H9 (cell line): ENCODE data around the gene SSR2. TPM values are rescaled to one million over a fixed set of nuclear protein-coding genes. Genes with fewer than 3 reads are reported as not detected.

ENCODE experiments used
- DNase-seq: peaks from one replicate; pipeline ENCODE4 v3.0.0-alpha.2; 2017
- H2AFZ ChIP-seq: one replicate; pipeline ENCODE4 v1.6.1; 2013; ENCODE audit warnings: mild to moderate bottlenecking, low read length, control low read depth, moderate library complexity
- H2AK5ac ChIP-seq: 2 replicates; pipeline ENCODE4 v1.6.1; 2013; ENCODE audit warnings: low read length, control low read depth, mixed read lengths; ENCODE audit not compliant: insufficient read length
- H2BK120ac ChIP-seq: one replicate; pipeline ENCODE4 v1.6.1; 2013; ENCODE audit warnings: low read depth, mild to moderate bottlenecking, low read length, control low read depth, inconsistent platforms; ENCODE audit not compliant: poor library complexity, severe bottlenecking
- H2BK12ac ChIP-seq: 2 replicates; pipeline ENCODE4 v1.6.1; 2013; ENCODE audit warnings: low read length, control low read depth, mixed read lengths, low read depth; ENCODE audit not compliant: insufficient read length
- H2BK15ac ChIP-seq: 2 replicates; pipeline ENCODE4 v1.6.1; 2013; ENCODE audit warnings: low read depth, low read length, control low read depth
- H2BK20ac ChIP-seq: one replicate; pipeline ENCODE4 v1.6.1; 2013; ENCODE audit warnings: low read depth, mild to moderate bottlenecking, low read length, control low read depth, inconsistent platforms; ENCODE audit not compliant: poor library complexity, severe bottlenecking
- H2BK5ac ChIP-seq: 2 replicates; pipeline ENCODE4 v1.6.1; 2013; ENCODE audit warnings: low read length, control low read depth, mixed read lengths; ENCODE audit not compliant: insufficient read length
- H3K14ac ChIP-seq: 2 replicates; pipeline ENCODE4 v1.6.1; 2013; ENCODE audit warnings: low read length, control low read depth; ENCODE audit not compliant: insufficient read depth
- H3K18ac ChIP-seq: 2 replicates; pipeline ENCODE4 v1.6.1; 2013; ENCODE audit warnings: low read depth, mild to moderate bottlenecking, mixed read lengths, low read length, control low read depth; ENCODE audit not compliant: insufficient read length
- H3K23ac ChIP-seq: 2 replicates; pipeline ENCODE4 v1.6.1; 2013; ENCODE audit warnings: low read length, control low read depth, mixed read lengths, low read depth; ENCODE audit not compliant: insufficient read length
- H3K23me2 ChIP-seq: 2 replicates; pipeline ENCODE4 v1.6.1; 2013; ENCODE audit warnings: low read depth, mild to moderate bottlenecking, mixed read lengths, low read length, control low read depth; ENCODE audit not compliant: insufficient read length, poor library complexity, severe bottlenecking
- H3K27ac ChIP-seq: 2 replicates; pipeline ENCODE4 v1.5.1; 2013; ENCODE audit warnings: low read length, control low read depth, mixed read lengths, low read depth; ENCODE audit not compliant: insufficient read length
- H3K27me3 ChIP-seq: 2 replicates; pipeline ENCODE4 v1.6.1; 2013; ENCODE audit warnings: low read length, control low read depth, inconsistent platforms; ENCODE audit not compliant: insufficient read depth
- H3K4ac ChIP-seq: 2 replicates; pipeline ENCODE4 v1.6.1; 2013; ENCODE audit warnings: low read depth, mild to moderate bottlenecking, control low read depth, inconsistent platforms, low read length, moderate library complexity
- H3K4me1 ChIP-seq: 2 replicates; pipeline ENCODE4 v1.6.1; 2013; ENCODE audit warnings: low read length, control low read depth, inconsistent platforms; ENCODE audit not compliant: insufficient read depth
- H3K4me2 ChIP-seq: 2 replicates; pipeline ENCODE4 v1.6.1; 2013; ENCODE audit warnings: low read length, control low read depth, mixed read lengths; ENCODE audit not compliant: insufficient read length, insufficient read depth
- H3K56ac ChIP-seq: 2 replicates; pipeline ENCODE4 v1.6.1; 2013; ENCODE audit warnings: low read depth, mild to moderate bottlenecking, mixed read lengths, low read length, control low read depth; ENCODE audit not compliant: insufficient read length
- H3K79me1 ChIP-seq: 2 replicates; pipeline ENCODE4 v1.6.1; 2013; ENCODE audit warnings: low read depth, mild to moderate bottlenecking, moderate library complexity, low read length, control low read depth, inconsistent platforms; ENCODE audit not compliant: insufficient read depth, poor library complexity, severe bottlenecking
- H3K79me2 ChIP-seq: 2 replicates; pipeline ENCODE4 v1.6.1; 2013; ENCODE audit warnings: low read length, control low read depth, inconsistent platforms; ENCODE audit not compliant: insufficient read depth
- H3K9ac ChIP-seq: 2 replicates; pipeline ENCODE4 v1.6.1; 2013; ENCODE audit warnings: low read length, control low read depth, mixed read lengths; ENCODE audit not compliant: insufficient read length; ENCODE audit errors: extremely low read depth
- H3K9me3 ChIP-seq: one replicate; pipeline ENCODE4 v1.6.1; 2013; ENCODE audit warnings: low read depth, low read length, inconsistent platforms; ENCODE audit not compliant: control insufficient read depth
- H3T11ph ChIP-seq: one replicate; pipeline ENCODE4 v1.6.1; 2013; ENCODE audit warnings: mild to moderate bottlenecking, low read length, control low read depth, inconsistent platforms
- H4K20me1 ChIP-seq: one replicate; pipeline ENCODE4 v1.6.1; 2013; ENCODE audit not compliant: control insufficient read depth, insufficient read length, insufficient read depth
- H4K5ac ChIP-seq: 2 replicates; pipeline ENCODE4 v1.6.1; 2013; ENCODE audit warnings: low read depth, mild to moderate bottlenecking, mixed read lengths, low read length, control low read depth; ENCODE audit not compliant: insufficient read length
- H4K8ac ChIP-seq: replicated peaks from 2 replicates; pipeline ENCODE4 v1.6.1; 2013; ENCODE audit warnings: low read length, control low read depth, mixed read lengths, low read depth; ENCODE audit not compliant: insufficient read length
- H4K91ac ChIP-seq: 2 replicates; pipeline ENCODE4 v1.6.1; 2013; ENCODE audit warnings: low read depth, mild to moderate bottlenecking, moderate library complexity, mixed read lengths, low read length, control low read depth; ENCODE audit not compliant: insufficient read length
- H3K27ac Mint-ChIP-seq, 3 experiments: 2 replicates in 2 of 3; 3 replicates in 1 of 3; pipeline ENCODE4 v1.8.0; 2020 to 2021; ENCODE audit warnings: mixed read lengths in 3 of 3, mild to moderate bottlenecking in 1 of 3, moderate library complexity in 1 of 3
- H3K27me3 Mint-ChIP-seq: 2 replicates; pipeline ENCODE4 v1.8.0; 2021; ENCODE audit warnings: low read depth, mild to moderate bottlenecking, moderate library complexity, mixed read lengths
- H3K36me3 Mint-ChIP-seq, 3 experiments: 2 replicates in 2 of 3; 3 replicates in 1 of 3; pipeline ENCODE4 v1.8.0; 2020 to 2021; ENCODE audit warnings: low read depth in 3 of 3, mixed read lengths in 3 of 3; ENCODE audit not compliant: insufficient read depth in 1 of 3
- H3K4me1 Mint-ChIP-seq, 2 experiments: 2 replicates each; pipeline ENCODE4 v1.8.0; 2020; ENCODE audit warnings: mixed read lengths in 2 of 2
- H3K4me3 Mint-ChIP-seq, 2 experiments: 2 replicates in 1 of 2; 3 replicates in 1 of 2; pipeline ENCODE4 v1.8.0; 2020 to 2021; ENCODE audit warnings: mild to moderate bottlenecking in 2 of 2, mixed read lengths in 2 of 2, moderate library complexity in 1 of 2
- H3K9me3 Mint-ChIP-seq, 2 experiments: 2 replicates in 1 of 2; 3 replicates in 1 of 2; pipeline ENCODE4 v1.8.0; 2020; ENCODE audit warnings: mild to moderate bottlenecking in 2 of 2, mixed read lengths in 2 of 2, moderate library complexity in 1 of 2
- WGBS: extraction: QIAGEN DNeasy Blood & Tissue Kit; methylation state at CpG from one replicate; pipeline ENCODE4 v1.1.7; 2013; ENCODE audit warnings: missing lambda C conversion rate, low lambda C conversion rate, mixed read lengths; ENCODE audit not compliant: insufficient read length; ENCODE audit errors: extremely low coverage; 5-methylcytosine and 5-hydroxymethylcytosine counted together
- total RNA-seq: library from RNA; stranded (reverse); gene quantifications from 2 replicates; pipeline ENCODE4 v1.2.1, GENCODE V29; 2021
- TF ChIP-seq, protein P1 (sequence below): fragments of 200-600 bp; sonication (generic); conservative IDR thresholded peaks from 3 replicates; pipeline ENCODE4 v1.8.0; 2021; ENCODE audit warnings: antibody characterized with exemption, mild to moderate bottlenecking

SSR2 gene
- total RNA-seq, 1 experiment from 2014 or later: 170 TPM

- no peak overlapping the region for H3K27ac ChIP-seq
- no peaks in the 10 kb centered on the region for H3K36me3 Mint-ChIP-seq
- H3K9me3 ChIP-seq: no peaks in the 10 kb centered on the region
- no peak overlapping the region for H2BK12ac ChIP-seq
- H4K8ac ChIP-seq: no peak overlapping the region
- H4K20me1 ChIP-seq: no peaks in the 10 kb centered on the region
- H2AK5ac ChIP-seq: no peak overlapping the region
- no peak overlapping the region for H4K91ac ChIP-seq
- no peaks in the 10 kb centered on the region for H3K23me2 ChIP-seq
- no peak overlapping the region for H3K56ac ChIP-seq
- no peak overlapping the region for H3K14ac ChIP-seq
- no peaks in the 10 kb centered on the region for H3K79me2 ChIP-seq
- WGBS: no CpG with 5 or more reads among the region's 6 CpGs
- peaks cover 23 to 29% of the 10 kb centered on the region in 2 experiments for H3K4me1 Mint-ChIP-seq
- no peak for DNase-seq
- no peak overlapping the region for H4K5ac ChIP-seq
- H3K4me1 ChIP-seq: no peaks in the 10 kb centered on the region
- no peaks in the 10 kb centered on the region for H3K27me3 ChIP-seq
- H2BK20ac ChIP-seq: no peak overlapping the region
- no peak overlapping the region for H3T11ph ChIP-seq
- no peak overlapping the region for H2AFZ ChIP-seq
- H3K9me3 Mint-ChIP-seq: no peaks in the 10 kb centered on the region
- H2BK120ac ChIP-seq: no peak overlapping the region
- H2BK15ac ChIP-seq: no peak overlapping the region
- H3K18ac ChIP-seq: no peak overlapping the region
- no peak overlapping the region for H2BK5ac ChIP-seq
- no peak overlapping the region for H3K4me3 Mint-ChIP-seq
- H3K4ac ChIP-seq: no peak overlapping the region
- TF ChIP-seq, protein P1, sequence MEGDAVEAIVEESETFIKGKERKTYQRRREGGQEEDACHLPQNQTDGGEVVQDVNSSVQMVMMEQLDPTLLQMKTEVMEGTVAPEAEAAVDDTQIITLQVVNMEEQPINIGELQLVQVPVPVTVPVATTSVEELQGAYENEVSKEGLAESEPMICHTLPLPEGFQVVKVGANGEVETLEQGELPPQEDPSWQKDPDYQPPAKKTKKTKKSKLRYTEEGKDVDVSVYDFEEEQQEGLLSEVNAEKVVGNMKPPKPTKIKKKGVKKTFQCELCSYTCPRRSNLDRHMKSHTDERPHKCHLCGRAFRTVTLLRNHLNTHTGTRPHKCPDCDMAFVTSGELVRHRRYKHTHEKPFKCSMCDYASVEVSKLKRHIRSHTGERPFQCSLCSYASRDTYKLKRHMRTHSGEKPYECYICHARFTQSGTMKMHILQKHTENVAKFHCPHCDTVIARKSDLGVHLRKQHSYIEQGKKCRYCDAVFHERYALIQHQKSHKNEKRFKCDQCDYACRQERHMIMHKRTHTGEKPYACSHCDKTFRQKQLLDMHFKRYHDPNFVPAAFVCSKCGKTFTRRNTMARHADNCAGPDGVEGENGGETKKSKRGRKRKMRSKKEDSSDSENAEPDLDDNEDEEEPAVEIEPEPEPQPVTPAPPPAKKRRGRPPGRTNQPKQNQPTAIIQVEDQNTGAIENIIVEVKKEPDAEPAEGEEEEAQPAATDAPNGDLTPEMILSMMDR: no peak
- no peak overlapping the region for H3K27ac Mint-ChIP-seq
- no peak overlapping the region for H3K9ac ChIP-seq
- H3K27me3 Mint-ChIP-seq: peaks cover 4% of the 10 kb centered on the region
- H3K79me1 ChIP-seq: no peaks in the 10 kb centered on the region
- no peak overlapping the region for H3K4me2 ChIP-seq
- H3K23ac ChIP-seq: no peak overlapping the region
Observed at GRCh38 chr1:155990005-155990739, 30.6 kb downstream of the SSR2 start.
